GM08714 (cell line): ENCODE measurements around the gene TBC1D3C.
"Not testable (repeated sequence)": the region's sequence is repeated elsewhere in the genome, so short reads cannot be mapped to it uniquely, and the experiment has no call there.

Experiments
- H3K4me3 ChIP-seq: fragments of 200-500 bp; sonication (Bioruptor generic); 2 replicates; pipeline ENCODE4 v1.5.1; 2014; ENCODE audit warnings: mild to moderate bottlenecking, low read length, inconsistent platforms

Gene TBC1D3C

DNA sequence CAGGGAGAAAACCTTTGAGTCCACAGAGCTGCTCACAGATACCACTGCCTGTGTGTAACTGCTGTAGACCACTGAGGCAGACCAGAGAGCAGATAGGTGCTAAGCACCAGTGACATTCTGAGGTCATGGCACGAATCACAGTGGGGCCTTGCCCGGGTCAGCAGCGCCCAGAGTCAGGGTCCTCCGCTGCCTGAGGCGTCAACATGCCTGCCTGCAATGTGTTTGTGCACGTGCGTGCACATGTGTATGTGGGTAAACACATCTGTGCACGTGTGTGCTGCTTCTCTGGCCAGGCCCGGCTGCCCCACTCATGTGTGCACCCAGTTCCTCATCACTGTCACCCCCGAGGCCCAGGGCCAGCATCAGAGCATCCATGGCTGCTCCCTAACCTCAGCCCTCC, at the start of gene TBC1D3C:
TBC1D3C (minus strand) TSS at position 101 of the 400 bp plus-strand sequence. CDS start 1,568 bp downstream, outside the sequence.
- H3K4me3 ChIP-seq = not testable (repeated sequence)

- not testable (repeated sequence) for H3K4me3 ChIP-seq
These were observed 30.8 kb upstream of the TBC1D3C start for GRCh38 chr17:38099262-38099661.

DNA sequence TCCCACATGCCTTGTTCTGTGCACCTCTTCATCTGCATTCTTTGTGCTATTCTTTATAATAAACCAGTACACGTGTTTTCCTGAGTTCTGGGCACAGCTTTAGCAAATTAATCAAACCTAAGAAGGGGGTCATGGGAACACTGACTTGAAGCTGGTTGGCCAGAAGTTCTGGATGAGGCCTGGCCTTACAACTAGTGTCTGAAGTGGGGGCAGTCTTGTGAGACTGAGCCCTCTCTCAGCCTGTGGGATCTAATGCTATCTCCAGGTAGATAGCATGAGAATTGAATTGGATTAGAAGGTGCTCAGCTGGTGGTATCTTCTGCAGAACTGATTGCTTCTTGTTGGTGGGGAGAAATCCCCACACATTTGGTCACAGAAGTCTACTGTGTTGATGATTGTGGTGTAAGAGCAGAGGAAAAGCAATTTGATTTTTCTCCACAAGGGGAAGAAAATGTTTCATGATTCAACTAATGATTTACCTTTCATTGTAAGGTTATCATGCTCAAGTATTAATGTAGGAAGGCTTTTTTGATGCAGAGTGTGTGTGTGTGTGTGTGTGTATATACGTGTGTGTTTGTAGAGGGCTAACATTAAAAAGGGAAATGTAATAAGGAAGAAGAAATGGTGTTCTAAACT, 25.7 kb upstream of the TBC1D3C start:
- not testable (repeated sequence) for H3K4me3 ChIP-seq

DNA sequence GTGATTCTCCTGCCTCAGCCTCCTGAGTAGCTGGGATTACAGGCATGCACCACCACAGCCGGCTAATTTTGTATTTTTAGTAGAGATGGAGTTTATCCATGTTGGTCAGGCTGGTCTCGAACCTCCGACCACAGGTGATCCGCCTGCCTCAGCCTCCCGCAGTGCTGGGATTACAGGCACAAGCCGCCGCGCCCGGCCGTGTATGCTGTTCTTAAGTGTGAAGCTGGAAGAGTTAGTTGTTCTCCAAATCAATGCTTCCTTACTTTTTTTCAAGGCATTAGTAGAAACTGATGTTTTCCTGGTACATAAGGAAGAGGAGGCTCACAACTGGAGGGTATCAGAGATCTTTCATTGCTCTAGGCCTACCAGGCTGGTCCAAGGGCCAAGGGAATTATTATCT, 19.7 kb upstream of the TBC1D3C start:
- H3K4me3 ChIP-seq = not testable (repeated sequence)

GRCh38 chr17:38087344-38087743, 18.9 kb upstream of the TBC1D3C start:
- H3K4me3 ChIP-seq = not testable (repeated sequence)
